GM03348 (cell line): Measurements from ENCODE around the gene OR10A6.

Experiments used
- DNase-seq: peaks from one replicate; pipeline ENCODE4 v3.0.0; 2012; ENCODE audit warnings: low spot score

OR10A6 gene

GRCh38 chr11:7931168-7931567 lies at the start of gene OR10A6:
Gene OR10A6 (minus strand): TSS chr11:7931268. CDS start chr11:7928662, 2,606 bp downstream.
- no peak for DNase-seq

- DNase-seq, result peak; percentile 64
Observed at GRCh38 chr11:7977232-7977917, 46.3 kb upstream of the OR10A6 start.

- no peak for DNase-seq
Observed at GRCh38 chr11:7974668-7975067, 43.6 kb upstream of the OR10A6 start.

- DNase-seq, result no peak
Observed at GRCh38 chr11:7973011-7973410, 41.9 kb upstream of the OR10A6 start.

GRCh38 chr11:7971846-7972245 lies 40.8 kb upstream of the OR10A6 start:
- no peak for DNase-seq

- DNase-seq, result no peak
Observed at GRCh38 chr11:7969756-7970646, 38.9 kb upstream of the OR10A6 start.

- no peak for DNase-seq
Observed at GRCh38 chr11:7968686-7969085, 37.6 kb upstream of the OR10A6 start.

GRCh38 chr11:7967826-7968225 lies 36.8 kb upstream of the OR10A6 start:
- no peak for DNase-seq

- DNase-seq, result no peak
Observed at GRCh38 chr11:7967097-7967496, 36.0 kb upstream of the OR10A6 start.

- peak; percentile 84 for DNase-seq
Observed at GRCh38 chr11:7965386-7965785, 34.3 kb upstream of the OR10A6 start, which contains the start of gene NLRP10. Gene NLRP10 (minus strand): TSS chr11:7965447. CDS start chr11:7963495, 1,952 bp downstream.

GRCh38 chr11:7964873-7965272 lies 33.8 kb upstream of the OR10A6 start:
- peak; percentile 60 for DNase-seq

GRCh38 chr11:7964261-7964660 lies 33.2 kb upstream of the OR10A6 start:
- no peak for DNase-seq

- DNase-seq, result no peak
Observed at GRCh38 chr11:7955191-7955590, 24.1 kb upstream of the OR10A6 start.

- DNase-seq, result no peak
Observed at GRCh38 chr11:7949934-7950333, 18.9 kb upstream of the OR10A6 start.

- DNase-seq, result no peak
Observed at GRCh38 chr11:7944123-7944522, 13.1 kb upstream of the OR10A6 start.

GRCh38 chr11:7941608-7942007 lies 10.5 kb upstream of the OR10A6 start, which contains the start of gene OR10A3:
Gene OR10A3 (minus strand): TSS chr11:7941708. CDS start chr11:7939520, 2,188 bp downstream.
- DNase-seq, result no peak

GRCh38 chr11:7941146-7941545 lies 10.1 kb upstream of the OR10A6 start:
- DNase-seq, result no peak

- no peak for DNase-seq
Observed at GRCh38 chr11:7936615-7937014, 5.5 kb upstream of the OR10A6 start.

- DNase-seq, result no peak
Observed at GRCh38 chr11:7927635-7928034, 3.4 kb downstream of the OR10A6 start.

- DNase-seq, result no peak
Observed at GRCh38 chr11:7924536-7924935, 6.5 kb downstream of the OR10A6 start.

- DNase-seq, result no peak
Observed at GRCh38 chr11:7918141-7918540, 12.9 kb downstream of the OR10A6 start.

- DNase-seq, result peak; percentile 13
Observed at GRCh38 chr11:7911011-7911410, 20.1 kb downstream of the OR10A6 start.

- no peak for DNase-seq
Observed at GRCh38 chr11:7910286-7910788, 20.7 kb downstream of the OR10A6 start.
